Mucosa of stomach (tissue), 1 donor: ENCODE measurements around the gene SLC38A6.

Source experiments
- H3K27me3 ChIP-seq: one replicate; pipeline ENCODE4 v1.7.0; 2013; ENCODE audit warnings: mild to moderate bottlenecking, low read length; ENCODE audit not compliant: control insufficient read depth, insufficient read depth
- H3K36me3 ChIP-seq: one replicate; pipeline ENCODE4 v1.7.0; 2013; ENCODE audit warnings: low read length; ENCODE audit not compliant: control insufficient read depth, insufficient read depth
- H3K4me1 ChIP-seq: one replicate; pipeline ENCODE4 v1.7.0; 2013; ENCODE audit warnings: mild to moderate bottlenecking, low read length; ENCODE audit not compliant: control insufficient read depth, insufficient read depth
- H3K4me3 ChIP-seq: one replicate; pipeline ENCODE4 v1.7.0; 2013; ENCODE audit warnings: low read length
- H3K9ac ChIP-seq: one replicate; pipeline ENCODE4 v1.7.0; 2013; ENCODE audit warnings: mild to moderate bottlenecking, low read length, moderate library complexity
- H3K9me3 ChIP-seq: one replicate; pipeline ENCODE4 v1.7.0; 2013; ENCODE audit warnings: mild to moderate bottlenecking, low read length, moderate library complexity; ENCODE audit not compliant: control insufficient read depth
- donor health status: Pancreatic carcinoma.

Gene SLC38A6

GRCh38 chr14:60984196-60984595 lies 3.2 kb downstream of the SLC38A6 start:
- Histone ChIP-seq H3K4me3 (no peak overlapping the region), H3K9ac (no peak overlapping the region), H3K27me3 (no peaks in the 10 kb centered on the region)

GRCh38 chr14:60986500-60986899 lies 5.5 kb downstream of the SLC38A6 start:
- Histone ChIP-seq H3K4me1 (peaks cover 5% of the 10 kb centered on the region), H3K27me3 (no peaks in the 10 kb centered on the region), H3K36me3 (no peaks in the 10 kb centered on the region), H3K4me3 (no peak overlapping the region), H3K9ac (no peak overlapping the region), H3K9me3 (no peaks in the 10 kb centered on the region)

More at GRCh38 chr14:60984196-60984595, 3.2 kb downstream of the SLC38A6 start:
- Histone ChIP-seq H3K9me3 (no peaks in the 10 kb centered on the region), H3K4me1 (peaks cover 9% of the 10 kb centered on the region), H3K36me3 (no peaks in the 10 kb centered on the region)

GRCh38 chr14:60989599-60989998 lies 8.6 kb downstream of the SLC38A6 start:
- Histone ChIP-seq H3K36me3 (no peaks in the 10 kb centered on the region), H3K9ac (no peak overlapping the region), H3K27me3 (no peaks in the 10 kb centered on the region), H3K4me1 (no peaks in the 10 kb centered on the region), H3K9me3 (no peaks in the 10 kb centered on the region), H3K4me3 (no peak overlapping the region)

- Histone ChIP-seq H3K4me1 (no peaks in the 10 kb centered on the region), H3K36me3 (no peaks in the 10 kb centered on the region), H3K4me3 (no peak overlapping the region), H3K9ac (no peak overlapping the region), H3K27me3 (no peaks in the 10 kb centered on the region), H3K9me3 (no peaks in the 10 kb centered on the region)
Measured at GRCh38 chr14:60998617-60999016, 17.6 kb downstream of the SLC38A6 start.

GRCh38 chr14:60999536-60999935 lies 18.5 kb downstream of the SLC38A6 start:
- Histone ChIP-seq H3K4me1 (no peaks in the 10 kb centered on the region), H3K36me3 (no peaks in the 10 kb centered on the region), H3K9me3 (no peaks in the 10 kb centered on the region), H3K27me3 (no peaks in the 10 kb centered on the region), H3K9ac (no peak overlapping the region), H3K4me3 (no peak overlapping the region)

GRCh38 chr14:61003571-61003970 lies 22.5 kb downstream of the SLC38A6 start:
- Histone ChIP-seq H3K27me3 (no peaks in the 10 kb centered on the region), H3K9me3 (no peaks in the 10 kb centered on the region), H3K36me3 (no peaks in the 10 kb centered on the region), H3K4me1 (no peaks in the 10 kb centered on the region), H3K4me3 (no peak overlapping the region), H3K9ac (no peak overlapping the region)

- Histone ChIP-seq H3K4me3 (no peak overlapping the region), H3K9ac (no peak overlapping the region)
Measured at GRCh38 chr14:61019537-61019936, 38.5 kb downstream of the SLC38A6 start.

GRCh38 chr14:61025251-61026223 lies 44.5 kb downstream of the SLC38A6 start:
- Histone ChIP-seq H3K36me3 (no peaks in the 10 kb centered on the region), H3K9me3 (no peaks in the 10 kb centered on the region), H3K4me3 (no peak overlapping the region), H3K9ac (no peak overlapping the region), H3K27me3 (no peaks in the 10 kb centered on the region), H3K4me1 (no peaks in the 10 kb centered on the region)

More at GRCh38 chr14:61019537-61019936, 38.5 kb downstream of the SLC38A6 start:
- no peaks in the 10 kb centered on the region for H3K9me3 ChIP-seq
- H3K27me3 ChIP-seq = no peaks in the 10 kb centered on the region
- no peaks in the 10 kb centered on the region for H3K36me3 ChIP-seq
- no peaks in the 10 kb centered on the region for H3K4me1 ChIP-seq

GRCh38 chr14:61026526-61026925 lies 45.5 kb downstream of the SLC38A6 start:
- Histone ChIP-seq H3K9ac (no peak overlapping the region), H3K27me3 (no peaks in the 10 kb centered on the region), H3K36me3 (no peaks in the 10 kb centered on the region), H3K4me3 (no peak overlapping the region), H3K9me3 (no peaks in the 10 kb centered on the region), H3K4me1 (no peaks in the 10 kb centered on the region)

DNA sequence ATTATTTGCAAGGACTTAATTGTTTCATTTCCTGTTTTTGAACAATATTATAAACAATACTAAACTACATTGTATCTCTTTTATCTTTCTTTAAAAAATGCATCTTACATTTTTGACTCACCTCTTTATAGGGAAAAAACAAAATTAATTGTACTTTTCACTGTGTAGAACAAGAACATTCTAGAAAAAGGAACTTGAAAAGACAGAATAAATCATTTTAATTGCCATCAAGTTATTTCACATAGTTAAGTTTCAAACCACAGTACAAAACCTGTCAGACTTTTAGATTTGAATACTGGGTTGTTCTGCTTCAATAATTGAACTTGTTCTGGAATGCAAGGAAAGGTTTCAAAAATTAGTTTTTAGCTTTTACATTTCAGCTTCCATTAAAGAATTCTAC lies 50.0 kb downstream of the SLC38A6 start:
- H3K4me3 ChIP-seq = no peak overlapping the region
- no peaks in the 10 kb centered on the region for H3K9me3 ChIP-seq
- H3K36me3 ChIP-seq = no peaks in the 10 kb centered on the region
- no peaks in the 10 kb centered on the region for H3K27me3 ChIP-seq
- no peaks in the 10 kb centered on the region for H3K4me1 ChIP-seq
- no peak overlapping the region for H3K9ac ChIP-seq

DNA sequence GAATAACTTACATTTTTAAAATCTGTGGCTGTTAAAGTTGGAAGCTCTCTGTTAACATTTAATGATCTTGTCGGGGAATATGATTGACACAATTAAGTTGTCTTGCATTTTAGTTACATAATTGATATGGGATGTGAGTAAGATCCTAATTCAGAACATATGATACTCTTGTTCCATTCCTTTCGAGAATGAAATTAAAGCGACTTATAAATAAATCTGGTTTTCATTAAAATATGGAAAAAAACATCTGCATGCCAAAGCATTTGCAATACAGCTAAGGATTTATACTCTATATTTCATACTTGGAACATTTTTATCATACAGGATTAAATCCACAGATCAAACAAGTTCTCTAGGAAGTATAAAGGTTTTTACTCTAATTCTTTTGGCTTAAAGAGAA lies 52.0 kb downstream of the SLC38A6 start:
- H3K9me3 ChIP-seq = no peaks in the 10 kb centered on the region
- H3K36me3 ChIP-seq = no peaks in the 10 kb centered on the region
- H3K4me1 ChIP-seq = no peaks in the 10 kb centered on the region
- H3K27me3 ChIP-seq = no peaks in the 10 kb centered on the region
- H3K9ac ChIP-seq = no peak overlapping the region
- H3K4me3 ChIP-seq = no peak overlapping the region

DNA sequence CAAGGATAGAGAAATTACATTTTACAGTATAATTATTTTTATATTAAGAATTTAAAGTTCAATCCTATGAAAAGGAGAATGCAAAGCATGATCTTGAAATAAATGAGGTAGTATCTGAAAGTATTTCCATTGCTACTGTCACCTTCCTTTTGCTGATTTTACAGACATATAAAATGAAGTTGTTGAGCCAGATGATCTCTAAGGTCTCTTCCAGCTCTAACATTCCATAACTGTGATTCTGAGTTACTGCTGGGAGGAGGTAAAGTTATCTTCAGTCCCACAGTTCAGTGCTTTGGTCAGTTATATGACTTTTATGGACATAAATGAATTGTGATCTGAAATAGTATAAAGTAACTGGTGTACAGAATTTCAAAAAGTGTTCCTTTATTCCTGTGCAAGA lies 52.8 kb downstream of the SLC38A6 start:
- no peaks in the 10 kb centered on the region for H3K27me3 ChIP-seq
- H3K9ac ChIP-seq = no peak overlapping the region
- H3K4me1 ChIP-seq = no peaks in the 10 kb centered on the region
- H3K36me3 ChIP-seq = no peaks in the 10 kb centered on the region
- no peak overlapping the region for H3K4me3 ChIP-seq
- H3K9me3 ChIP-seq = no peaks in the 10 kb centered on the region
